ENCODE results near the gene JUND. TPM values are rescaled to one million over a fixed set of nuclear protein-coding genes. Genes with fewer than 3 reads are reported as not detected.

The JUND gene
- total and polyA plus RNA-seq, 2 of the 8 experiments (the other 6 are each of a cell fraction or from before 2014, with no cell fraction given), result 54.0 to 77.5 TPM

DNA sequence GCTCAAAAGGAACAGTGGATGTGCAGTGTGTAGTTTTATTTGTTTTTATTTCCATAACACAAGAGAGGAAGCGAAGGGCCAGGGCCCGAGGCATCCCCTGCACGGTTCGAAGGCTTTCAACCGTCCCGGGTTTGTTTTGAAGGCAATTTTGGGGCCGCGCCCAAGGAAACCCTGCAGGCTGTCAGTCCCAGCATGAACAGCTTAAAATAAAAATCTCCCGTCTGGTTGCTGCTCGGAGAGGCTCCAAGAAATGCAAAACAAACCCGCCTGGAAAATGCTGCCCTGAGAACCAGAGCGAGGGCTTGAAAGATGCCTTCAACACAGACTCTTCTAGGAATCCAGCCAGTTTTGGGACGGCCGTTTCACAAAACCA, 25.5 kb upstream of the JUND start (continued):
- TF ChIP-seq JUN (IDR thresholded peaks at IDR 0.05; ENCODE audit: low read depth, low read length) (no peak), MAFK (IDR thresholded peaks at IDR 0.05; ENCODE audit: low read depth, low read length) (no peak), SRF (IDR thresholded peaks at IDR 0.05; ENCODE audit: low read depth, low read length) (no peak), CBX5 (IDR thresholded peaks at IDR 0.05; ENCODE audit: low read depth, low read length) (no peak), NRF1 (IDR thresholded peaks at IDR 0.05; ENCODE audit: low read depth, low read length) (no peak), SUZ12 (IDR thresholded peaks at IDR 0.05; ENCODE audit: low read length) (no peak), POLR2A (IDR thresholded peaks at IDR 0.05; ENCODE audit: control extremely low read depth in 1 of 2, low read depth in 2 of 2, low read length in 2 of 2) (no peak)
- TF ChIP-seq, protein P1, sequence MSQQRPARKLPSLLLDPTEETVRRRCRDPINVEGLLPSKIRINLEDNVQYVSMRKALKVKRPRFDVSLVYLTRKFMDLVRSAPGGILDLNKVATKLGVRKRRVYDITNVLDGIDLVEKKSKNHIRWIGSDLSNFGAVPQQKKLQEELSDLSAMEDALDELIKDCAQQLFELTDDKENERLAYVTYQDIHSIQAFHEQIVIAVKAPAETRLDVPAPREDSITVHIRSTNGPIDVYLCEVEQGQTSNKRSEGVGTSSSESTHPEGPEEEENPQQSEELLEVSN (IDR thresholded peaks at IDR 0.05), result no peak

Measured in H1 (cell line).